Stimulated activated effector memory CD8-positive, alpha-beta T cell treated with anti-CD3 and anti-CD28 coated beads, Interleukin-12 subunit alpha, Interleukin-12 subunit beta, amount 100 ng/mL, for 72 hours (primary cell): ENCODE measurements around the gene CCDC149.

ENCODE experiments used
- ATAC-seq: fragments of 150-1000 bp; cut with Tn5 transposase; 2 replicates; pipeline ENCODE4 v1.10.0; 2021
- DNase-seq, 2 donors: peaks; one replicate each; pipeline ENCODE4 v3.0.0; 2021 to 2022; ENCODE audit warnings: low spot score in 2 of 2
- H3K27ac Mint-ChIP-seq: one replicate; pipeline ENCODE4 v1.8.0; 2022; ENCODE audit warnings: mild to moderate bottlenecking, mixed read lengths
- H3K36me3 Mint-ChIP-seq: one replicate; pipeline ENCODE4 v1.8.0; 2022; ENCODE audit warnings: mild to moderate bottlenecking, mixed read lengths
- H3K4me1 Mint-ChIP-seq: one replicate; pipeline ENCODE4 v1.8.0; 2022; ENCODE audit warnings: mixed read lengths
- H3K4me3 Mint-ChIP-seq: one replicate; pipeline ENCODE4 v1.8.0; 2022; ENCODE audit warnings: mild to moderate bottlenecking, mixed read lengths
- H3K9me3 Mint-ChIP-seq: one replicate; pipeline ENCODE4 v1.8.0; 2022; ENCODE audit warnings: mixed read lengths

Gene CCDC149

DNA sequence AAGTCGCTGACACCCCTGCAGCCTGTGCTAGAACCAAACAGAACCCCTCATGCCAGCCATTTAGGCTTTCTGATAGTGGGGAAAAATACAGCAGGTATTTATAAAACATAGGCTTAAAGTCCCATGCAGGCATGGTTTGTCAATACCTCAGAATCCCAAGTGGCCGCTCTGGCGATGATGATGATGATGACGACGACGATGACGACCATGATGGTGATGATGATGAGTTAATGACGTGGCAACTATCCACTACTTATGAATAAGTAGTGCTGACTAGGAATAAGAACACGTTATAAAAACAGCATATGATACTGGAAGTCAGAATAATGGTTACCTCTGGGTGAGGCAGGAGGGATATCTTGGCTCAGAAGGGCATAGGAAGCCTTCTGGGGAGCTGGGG, 18.0 kb downstream of the CCDC149 start:
- no peaks in the 10 kb centered on the region for H3K4me1 Mint-ChIP-seq
- no peak overlapping the region for H3K27ac Mint-ChIP-seq
- H3K9me3 Mint-ChIP-seq, result no peaks in the 10 kb centered on the region
- no peaks in the 10 kb centered on the region for H3K36me3 Mint-ChIP-seq
- DNase-seq (no peak), ATAC-seq (no peak)
- H3K4me3 Mint-ChIP-seq, result no peak overlapping the region

- ATAC-seq, result no peak
- DNase-seq, result no peak
- Mint-ChIP-seq H3K27ac (no peak overlapping the region), H3K4me1 (no peaks in the 10 kb centered on the region), H3K9me3 (no peaks in the 10 kb centered on the region), H3K4me3 (no peak overlapping the region), H3K36me3 (no peaks in the 10 kb centered on the region)
These were observed 18.6 kb downstream of the CCDC149 start for GRCh38 chr4:24894243-24894642.

DNA sequence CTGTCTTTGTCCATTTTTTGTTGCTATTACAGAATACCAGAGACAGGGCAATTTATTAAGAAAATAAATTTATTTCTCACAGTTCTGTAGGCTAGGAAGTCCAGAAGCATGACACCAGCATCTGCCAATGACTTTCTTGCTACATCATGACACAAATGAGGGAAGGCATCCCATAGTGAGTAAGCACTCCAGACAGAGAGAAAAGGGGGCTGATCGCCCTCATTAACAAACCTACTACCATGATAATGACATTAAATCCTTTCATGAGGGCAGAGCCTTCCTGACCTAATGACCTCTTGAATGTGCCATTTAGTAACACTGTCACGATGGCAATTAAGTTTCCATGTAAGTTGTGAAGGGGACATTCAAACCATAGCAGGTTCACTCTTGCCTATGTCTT, 20.1 kb downstream of the CCDC149 start:
- no peaks in the 10 kb centered on the region for H3K4me1 Mint-ChIP-seq
- H3K9me3 Mint-ChIP-seq, result no peaks in the 10 kb centered on the region
- ATAC-seq, result no peak
- no peak overlapping the region for H3K27ac Mint-ChIP-seq
- DNase-seq, result no peak
- no peak overlapping the region for H3K4me3 Mint-ChIP-seq
- H3K36me3 Mint-ChIP-seq, result no peaks in the 10 kb centered on the region

- Mint-ChIP-seq H3K36me3 (no peaks in the 10 kb centered on the region), H3K9me3 (no peaks in the 10 kb centered on the region), H3K4me3 (no peak overlapping the region), H3K4me1 (no peaks in the 10 kb centered on the region), H3K27ac (no peak overlapping the region)
- ATAC-seq, result no peak
- no peak for DNase-seq
These were observed 20.6 kb downstream of the CCDC149 start for GRCh38 chr4:24892278-24892677.

GRCh38 chr4:24890561-24891126, 22.2 kb downstream of the CCDC149 start:
- H3K4me1 Mint-ChIP-seq, result no peaks in the 10 kb centered on the region
- no peak overlapping the region for H3K4me3 Mint-ChIP-seq
- H3K36me3 Mint-ChIP-seq, result no peaks in the 10 kb centered on the region
- ATAC-seq (no peak), DNase-seq (no peak)
- no peaks in the 10 kb centered on the region for H3K9me3 Mint-ChIP-seq
- no peak overlapping the region for H3K27ac Mint-ChIP-seq

DNA sequence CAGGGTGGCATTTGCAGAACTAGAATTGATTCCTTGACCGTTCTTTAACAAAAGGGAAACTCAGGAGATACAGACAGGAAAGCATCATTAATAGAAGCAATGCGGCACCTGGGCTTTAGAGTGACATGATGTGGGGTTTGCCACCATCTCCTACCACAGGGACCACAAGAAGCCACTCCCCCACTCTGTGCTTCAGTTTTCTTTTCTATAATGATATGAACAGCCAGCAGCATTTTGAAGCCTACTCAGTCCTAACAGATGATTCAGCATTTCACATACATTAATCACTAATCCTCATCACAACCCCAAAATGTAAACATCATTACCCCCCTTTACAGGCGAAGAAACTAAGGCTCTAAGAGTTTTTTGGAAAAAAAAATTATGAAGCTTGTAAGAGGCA, 22.9 kb downstream of the CCDC149 start:
- ATAC-seq (no peak), DNase-seq (no peak)
- Mint-ChIP-seq H3K4me3 (no peak overlapping the region), H3K27ac (no peak overlapping the region), H3K9me3 (no peaks in the 10 kb centered on the region), H3K36me3 (no peaks in the 10 kb centered on the region), H3K4me1 (no peaks in the 10 kb centered on the region)

DNA sequence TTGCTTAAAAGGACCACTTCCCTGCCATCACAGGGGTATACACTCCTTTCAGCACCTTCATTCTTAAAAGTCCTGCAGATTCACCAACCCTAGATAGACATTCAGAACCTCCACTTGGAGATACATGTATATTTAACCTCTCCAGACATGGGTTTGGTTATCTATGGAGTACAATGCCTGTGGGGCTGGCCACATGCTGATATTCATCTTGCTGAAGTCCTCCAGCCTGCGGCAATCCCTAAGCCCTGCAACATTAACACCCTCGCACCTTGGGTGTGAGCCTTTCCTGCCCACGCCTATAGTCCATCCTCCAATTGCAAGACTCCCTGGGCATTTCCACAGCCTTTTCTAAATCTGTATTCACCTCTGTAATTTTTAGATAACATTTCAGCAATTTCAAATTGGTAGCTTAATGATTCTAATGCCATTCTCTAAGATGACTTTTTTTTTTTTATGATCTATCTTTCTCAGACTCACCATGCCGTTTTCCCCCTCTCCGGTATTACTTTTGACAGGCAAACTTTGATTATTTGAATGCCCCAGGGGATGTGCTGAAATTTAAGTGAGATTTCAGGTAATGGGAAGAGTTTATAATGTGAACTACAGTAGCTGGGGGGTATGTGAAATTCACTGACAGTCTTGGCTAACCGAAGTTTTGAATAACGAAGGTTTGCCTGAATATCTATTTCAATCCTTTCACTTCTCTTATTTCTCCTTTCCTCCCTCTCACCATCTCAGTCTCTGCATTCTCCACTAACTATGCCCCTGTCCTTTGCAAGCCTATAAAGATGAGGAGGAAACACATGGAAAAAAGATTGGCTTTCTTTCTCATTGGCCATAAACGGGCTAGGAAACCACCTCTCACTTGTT, 24.1 kb downstream of the CCDC149 start:
- Mint-ChIP-seq H3K4me1 (no peaks in the 10 kb centered on the region), H3K9me3 (no peaks in the 10 kb centered on the region), H3K27ac (no peak overlapping the region), H3K4me3 (no peak overlapping the region), H3K36me3 (no peaks in the 10 kb centered on the region)
- no peak for DNase-seq
- ATAC-seq, result no peak

GRCh38 chr4:24887881-24888430, 24.9 kb downstream of the CCDC149 start:
- no peak overlapping the region for H3K27ac Mint-ChIP-seq
- ATAC-seq (no peak), DNase-seq (no peak)
- no peaks in the 10 kb centered on the region for H3K4me1 Mint-ChIP-seq
- H3K36me3 Mint-ChIP-seq, result no peaks in the 10 kb centered on the region
- H3K4me3 Mint-ChIP-seq, result no peak overlapping the region
- H3K9me3 Mint-ChIP-seq, result no peaks in the 10 kb centered on the region

DNA sequence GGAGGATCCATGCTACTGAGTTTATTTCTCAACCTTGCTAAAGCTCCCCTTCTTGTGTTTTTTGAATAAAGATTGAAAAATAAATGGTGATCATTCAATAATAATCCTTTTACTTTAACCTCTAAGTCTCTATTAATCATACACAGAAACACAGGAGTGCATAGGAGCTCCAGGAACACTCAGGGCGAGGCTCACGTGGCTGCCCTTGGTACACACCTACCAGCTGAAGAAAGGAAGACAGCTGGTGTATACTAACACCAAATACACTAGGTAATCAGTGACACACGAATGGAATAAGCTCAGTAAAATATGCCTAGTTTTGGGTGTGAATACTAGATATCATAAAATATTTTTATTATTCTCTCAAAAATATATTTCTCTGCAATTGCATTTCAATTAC, 26.2 kb downstream of the CCDC149 start:
- Mint-ChIP-seq H3K36me3 (no peaks in the 10 kb centered on the region), H3K9me3 (no peaks in the 10 kb centered on the region), H3K4me3 (no peak overlapping the region), H3K27ac (no peak overlapping the region), H3K4me1 (no peaks in the 10 kb centered on the region)
- no peak for ATAC-seq
- no peak for DNase-seq

GRCh38 chr4:24885342-24885741, 27.5 kb downstream of the CCDC149 start:
- H3K9me3 Mint-ChIP-seq, result no peaks in the 10 kb centered on the region
- DNase-seq, result no peak
- no peak overlapping the region for H3K27ac Mint-ChIP-seq
- ATAC-seq, result no peak
- no peaks in the 10 kb centered on the region for H3K4me1 Mint-ChIP-seq
- H3K4me3 Mint-ChIP-seq, result no peak overlapping the region
- H3K36me3 Mint-ChIP-seq, result no peaks in the 10 kb centered on the region

GRCh38 chr4:24884902-24885301, 27.9 kb downstream of the CCDC149 start:
- Mint-ChIP-seq H3K4me3 (no peak overlapping the region), H3K9me3 (no peaks in the 10 kb centered on the region), H3K27ac (no peak overlapping the region), H3K4me1 (no peaks in the 10 kb centered on the region), H3K36me3 (no peaks in the 10 kb centered on the region)
- ATAC-seq (no peak), DNase-seq (no peak)

GRCh38 chr4:24881508-24882196, 31.2 kb downstream of the CCDC149 start:
- ATAC-seq (no peak), DNase-seq (no peak)
- H3K4me3 Mint-ChIP-seq, result no peak overlapping the region
- no peaks in the 10 kb centered on the region for H3K4me1 Mint-ChIP-seq
- no peak overlapping the region for H3K27ac Mint-ChIP-seq
- H3K36me3 Mint-ChIP-seq, result no peaks in the 10 kb centered on the region
- H3K9me3 Mint-ChIP-seq, result no peaks in the 10 kb centered on the region

DNA sequence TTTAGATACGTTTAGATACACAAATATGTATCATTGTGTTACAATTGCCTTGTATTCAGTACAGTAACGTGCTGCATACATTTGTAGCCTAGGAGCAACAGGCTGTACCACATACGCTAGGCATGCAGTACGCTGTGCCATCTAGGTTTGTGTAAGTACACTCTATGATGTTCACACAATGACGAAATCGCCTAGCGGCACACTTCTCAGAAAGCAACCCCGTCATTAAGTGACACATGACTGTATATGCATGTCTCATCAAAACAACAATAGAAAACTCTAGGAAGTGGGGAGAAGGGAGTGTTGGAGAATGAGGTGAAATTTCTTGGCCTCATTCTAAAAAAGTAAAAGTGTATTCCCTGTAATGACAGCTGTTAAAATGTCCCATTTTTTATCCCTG, 32.7 kb downstream of the CCDC149 start:
- no peak overlapping the region for H3K4me3 Mint-ChIP-seq
- no peak overlapping the region for H3K27ac Mint-ChIP-seq
- ATAC-seq, result no peak

DNA sequence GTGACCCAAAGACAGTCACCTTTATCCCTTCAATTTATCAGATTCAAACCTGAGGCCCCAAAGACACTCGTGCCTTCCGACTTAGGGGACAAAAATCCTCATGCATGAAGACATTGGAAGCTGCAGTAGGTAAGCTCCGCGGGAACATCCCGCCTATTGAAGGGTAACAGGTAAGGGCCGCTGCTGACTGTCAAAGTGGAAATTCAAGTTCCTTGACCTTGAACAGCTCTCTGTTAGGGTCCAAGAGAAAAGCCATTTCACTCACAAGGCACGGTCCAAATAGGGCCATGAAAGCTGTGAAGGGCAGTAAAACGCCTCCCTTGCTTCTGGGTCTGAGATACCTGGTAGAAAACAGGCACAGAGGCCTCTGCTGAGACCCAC, 34.2 kb downstream of the CCDC149 start:
- no peak overlapping the region for H3K27ac Mint-ChIP-seq
- ATAC-seq, result no peak
- H3K4me1 Mint-ChIP-seq, result no peaks in the 10 kb centered on the region
- H3K9me3 Mint-ChIP-seq, result no peaks in the 10 kb centered on the region
- no peaks in the 10 kb centered on the region for H3K36me3 Mint-ChIP-seq
- no peak for DNase-seq
- H3K4me3 Mint-ChIP-seq, result no peak overlapping the region

More for the DNA sequence above, 32.7 kb downstream of the CCDC149 start:
- Mint-ChIP-seq H3K9me3 (no peaks in the 10 kb centered on the region), H3K4me1 (no peaks in the 10 kb centered on the region), H3K36me3 (no peaks in the 10 kb centered on the region)
- DNase-seq, result no peak

DNA sequence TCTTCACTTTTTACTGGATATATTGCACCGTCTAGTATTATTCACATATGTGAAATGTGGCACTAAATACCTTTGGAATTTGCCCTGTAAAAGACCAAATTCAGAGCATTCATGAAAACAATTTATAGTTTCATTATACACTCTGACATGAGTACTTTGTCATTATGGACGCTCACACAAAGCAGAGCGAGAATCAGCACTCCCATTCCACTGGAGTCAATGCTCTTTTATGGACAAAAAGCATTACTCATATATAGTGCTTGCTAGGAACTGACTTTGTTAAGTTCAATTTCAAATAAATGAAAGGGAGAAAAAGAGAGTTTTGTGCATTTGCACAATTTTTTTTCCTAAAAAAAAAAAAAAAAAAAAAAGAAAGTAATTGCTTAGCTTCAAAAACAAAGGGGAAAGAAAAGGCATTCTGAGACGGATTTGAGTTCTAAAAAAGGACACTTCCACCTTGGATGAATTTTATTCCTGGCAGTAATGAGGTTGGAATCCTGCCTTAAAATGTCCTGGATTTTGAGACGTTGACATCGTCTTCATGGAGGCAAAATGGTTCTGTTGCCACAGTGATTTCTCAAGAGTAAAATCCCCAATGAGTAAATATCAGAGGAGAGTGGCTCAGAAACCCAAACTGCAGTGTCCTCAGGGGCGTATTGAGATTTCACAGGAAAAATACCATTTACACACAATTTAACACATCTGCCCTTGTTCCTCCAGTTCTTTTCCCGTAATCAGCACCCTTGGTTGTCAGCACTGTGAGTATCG, 34.8 kb downstream of the CCDC149 start:
- Mint-ChIP-seq H3K36me3 (no peaks in the 10 kb centered on the region), H3K4me3 (no peak overlapping the region), H3K4me1 (no peaks in the 10 kb centered on the region), H3K27ac (no peak overlapping the region), H3K9me3 (no peaks in the 10 kb centered on the region)
- ATAC-seq (no peak), DNase-seq (no peak)
